GM18867 (cell line): Measurements from ENCODE around the gene MYCBP2.

ENCODE experiments used
- ATAC-seq: cut with Tn5 transposase; IDR thresholded peaks from one replicate; pipeline ENCODE4 v1.9.1; 2021; ENCODE audit warnings: mild to moderate bottlenecking, moderate library complexity; ENCODE audit not compliant: unreplicated experiment

Gene MYCBP2

DNA sequence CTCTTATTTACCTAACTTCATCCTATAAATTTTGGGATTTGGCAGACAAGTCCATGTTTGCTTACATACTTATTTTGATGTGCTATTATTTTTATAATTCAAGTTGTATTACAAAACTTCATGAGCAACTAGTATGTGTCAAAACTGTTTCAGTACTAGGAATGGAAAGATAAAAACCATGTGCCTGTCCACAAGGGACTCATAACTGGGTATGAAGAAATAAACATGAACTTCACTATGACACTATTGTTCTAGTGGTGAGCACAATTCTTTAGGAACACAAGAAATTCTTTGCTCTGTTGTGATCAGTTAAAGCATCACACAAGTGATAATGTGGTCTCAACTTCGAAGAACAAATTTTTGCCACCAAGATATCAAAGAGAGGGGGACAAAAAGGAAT, 202.5 kb downstream of the MYCBP2 start:
- no peak for ATAC-seq

DNA sequence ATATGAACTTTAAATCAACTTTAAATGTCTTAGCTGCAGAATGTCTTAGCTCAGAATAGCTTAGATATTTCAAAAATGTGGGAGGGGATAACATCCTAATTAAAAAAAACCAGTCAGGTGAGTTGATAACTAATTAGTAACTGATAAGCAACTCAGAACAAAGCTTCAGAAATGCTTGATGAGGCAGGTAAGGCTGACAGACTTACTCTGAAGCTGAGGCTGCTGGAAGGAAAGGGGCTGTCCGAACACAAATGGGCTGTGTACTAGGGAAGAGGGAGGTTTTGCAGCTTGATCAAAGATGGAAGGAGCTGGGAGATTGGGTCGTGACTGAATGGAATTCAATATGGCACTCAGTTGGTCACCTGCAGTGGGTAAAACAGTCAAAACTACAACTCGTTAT, 208.8 kb downstream of the MYCBP2 start:
- ATAC-seq: no peak

DNA sequence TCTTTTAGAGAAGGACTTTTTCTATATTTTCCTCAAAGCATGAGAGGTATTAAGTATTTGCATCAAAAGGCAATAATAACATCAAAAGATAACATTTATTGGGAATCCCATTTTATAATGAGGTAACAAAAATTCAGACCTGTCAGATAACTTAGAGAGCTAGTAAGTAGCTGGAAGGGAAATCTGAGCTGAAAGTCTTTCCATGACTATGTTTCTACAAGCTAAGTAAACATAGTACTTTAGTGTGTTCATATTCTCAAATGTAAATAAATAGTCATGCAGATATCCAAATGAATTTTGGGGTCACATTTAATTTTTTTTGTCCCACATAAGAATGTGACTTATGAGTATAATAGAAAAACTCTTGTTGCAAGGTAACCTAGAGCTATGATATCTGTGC, 212.6 kb downstream of the MYCBP2 start:
- ATAC-seq: no peak

DNA sequence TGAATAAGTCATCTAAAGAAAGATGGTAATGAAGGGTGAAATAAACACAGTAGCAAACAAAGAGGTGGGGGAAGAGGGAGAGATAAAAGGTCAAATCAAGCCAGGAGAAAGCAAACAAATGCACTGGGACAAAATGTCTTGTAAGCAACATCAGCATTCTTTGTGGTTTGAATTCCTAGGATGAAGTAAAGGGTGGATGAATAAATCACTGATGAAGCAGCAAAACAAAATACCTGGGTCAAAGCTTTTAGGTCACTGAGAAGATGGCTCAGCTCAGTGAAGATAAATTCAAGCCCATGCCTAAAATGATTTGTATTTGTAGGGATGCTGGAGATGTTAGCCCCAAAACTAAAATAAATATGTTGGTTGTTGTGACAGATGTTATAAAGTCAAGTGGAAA, 213.4 kb downstream of the MYCBP2 start:
- ATAC-seq: no peak

DNA sequence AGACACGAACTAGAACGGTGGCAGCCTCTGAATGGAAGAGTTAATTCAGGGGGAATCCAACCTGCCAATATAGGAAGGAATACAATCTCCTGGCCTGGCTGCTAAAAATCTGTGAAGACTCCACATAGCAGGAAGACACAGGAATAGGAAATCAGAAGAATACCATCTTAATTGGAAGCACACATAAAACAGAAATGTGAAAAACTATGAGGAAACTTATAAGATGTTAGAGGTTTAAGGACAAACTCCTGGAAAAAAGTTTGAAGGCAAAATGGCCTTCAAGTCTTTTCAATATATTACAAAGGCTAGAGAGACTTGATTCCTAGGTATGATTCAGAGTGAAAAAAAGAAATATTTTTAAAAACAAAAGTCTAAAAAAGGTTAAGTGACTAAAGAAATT, 221.8 kb downstream of the MYCBP2 start:
- no peak for ATAC-seq

DNA sequence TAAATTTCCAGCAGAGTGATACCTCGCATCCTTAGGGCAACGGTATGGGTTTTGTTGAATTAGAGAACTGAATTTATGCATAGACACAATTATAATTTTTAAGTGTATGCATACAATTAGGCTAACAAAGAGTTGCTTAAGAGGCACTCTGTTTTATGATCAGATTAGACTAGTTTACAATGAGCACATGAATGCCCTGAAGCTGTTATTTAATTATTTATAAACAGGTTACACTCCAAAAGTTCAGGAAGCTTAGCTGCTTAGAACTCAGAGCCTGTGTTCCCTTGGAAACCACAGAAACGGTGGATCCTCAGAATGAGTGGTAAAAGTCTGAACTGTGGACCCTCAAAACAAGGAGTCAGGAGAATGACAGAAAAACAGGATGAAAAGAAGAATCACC, 227.5 kb downstream of the MYCBP2 start:
- no peak for ATAC-seq

DNA sequence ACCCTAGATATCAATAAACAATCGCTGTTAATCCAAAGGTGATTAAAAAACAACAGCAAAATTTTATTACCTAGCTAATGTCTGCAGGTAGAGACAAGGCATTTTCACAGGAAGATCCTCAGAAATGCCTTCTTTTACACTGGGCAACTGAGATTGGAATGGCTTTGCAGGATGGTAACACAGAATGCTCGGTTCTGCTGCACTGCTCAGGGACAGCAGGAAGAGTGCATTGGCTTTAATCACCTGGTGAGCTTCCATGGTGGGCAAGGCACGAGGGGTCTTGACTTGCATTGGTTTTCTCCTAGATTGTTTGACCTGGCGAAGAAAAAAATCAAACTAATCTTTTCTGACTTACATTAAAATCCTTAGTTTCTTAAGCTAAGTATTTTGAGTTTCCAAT, 231.6 kb downstream of the MYCBP2 start:
- no peak for ATAC-seq

DNA sequence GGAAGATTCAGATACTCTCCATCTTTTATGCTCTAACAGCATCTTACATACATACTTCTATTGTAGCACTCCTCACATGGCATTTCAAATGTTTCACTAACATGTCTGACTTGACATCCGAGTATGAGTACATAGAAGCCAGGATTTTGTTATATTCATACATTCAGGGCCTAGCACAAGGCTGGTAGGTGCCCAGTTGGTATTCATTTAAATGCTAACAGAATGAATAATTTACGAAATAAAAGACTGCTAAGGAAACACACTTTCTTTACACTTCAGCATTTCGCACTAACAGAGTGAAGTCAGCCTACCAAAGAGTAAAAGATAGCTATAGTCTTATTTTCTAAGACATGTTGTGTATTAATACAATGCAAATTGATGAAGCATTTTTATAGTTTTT, 232.1 kb downstream of the MYCBP2 start:
- ATAC-seq: no peak

DNA sequence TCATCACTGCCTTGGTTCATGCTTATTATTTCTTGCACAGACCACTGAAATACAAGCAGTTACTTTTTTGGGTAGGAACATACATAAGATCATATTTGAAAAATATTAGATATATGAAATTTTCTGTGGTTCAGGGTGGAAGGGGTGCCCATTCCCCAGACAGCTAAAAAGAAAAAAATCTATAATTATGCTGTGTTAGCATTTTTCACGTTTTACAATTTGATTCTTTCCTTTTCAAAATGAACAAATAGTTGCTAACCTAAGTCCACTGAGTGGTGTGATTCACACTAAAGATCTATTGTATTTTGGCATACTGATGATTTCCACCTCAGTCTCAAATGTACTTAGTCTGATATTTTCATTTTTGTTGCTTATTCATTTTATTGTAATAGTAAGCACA, 233.2 kb downstream of the MYCBP2 start:
- ATAC-seq: no peak

DNA sequence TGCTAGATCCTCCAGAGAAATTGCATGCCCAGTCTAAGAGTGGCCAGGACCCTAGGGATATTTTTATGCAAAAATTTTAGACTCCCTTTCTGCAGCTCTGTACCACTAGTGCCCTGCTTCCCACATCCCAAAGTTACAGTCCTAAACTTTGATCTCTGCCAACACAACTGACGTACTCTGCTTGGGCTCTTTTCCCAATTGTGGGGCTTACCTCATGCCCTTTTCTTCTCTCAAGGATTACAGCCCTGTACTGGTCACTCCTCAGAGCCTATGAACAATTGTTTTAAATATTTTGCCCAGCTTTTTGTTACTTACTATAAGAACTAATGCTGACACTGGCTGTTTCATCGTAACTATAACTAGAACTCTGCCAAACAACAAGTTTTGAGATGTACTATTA, 242.1 kb downstream of the MYCBP2 start:
- no peak for ATAC-seq

DNA sequence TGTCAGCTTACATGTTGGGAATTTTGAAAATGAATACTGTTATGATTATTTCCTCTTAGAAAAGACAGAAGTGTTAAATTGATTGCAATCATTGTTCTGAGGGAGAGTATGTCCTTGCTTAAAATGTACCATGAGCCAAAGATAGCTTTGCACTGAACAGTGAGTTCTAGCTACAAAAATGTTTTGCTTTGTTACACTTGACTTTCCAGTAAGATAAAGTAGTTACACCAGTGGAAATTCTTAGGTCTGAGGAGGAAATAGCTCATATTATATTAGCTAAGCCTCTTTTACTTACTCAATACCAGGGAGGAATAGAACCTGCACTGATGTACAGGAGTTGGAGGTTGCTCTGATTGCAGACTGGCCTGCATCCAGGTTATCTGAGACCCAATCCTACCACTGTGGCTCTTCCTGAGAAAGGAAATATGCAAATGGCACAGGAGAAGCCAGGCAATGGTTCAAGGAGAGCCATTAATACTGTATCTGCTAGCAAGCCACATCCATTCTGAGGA, 246.9 kb downstream of the MYCBP2 start:
- ATAC-seq: no peak

DNA sequence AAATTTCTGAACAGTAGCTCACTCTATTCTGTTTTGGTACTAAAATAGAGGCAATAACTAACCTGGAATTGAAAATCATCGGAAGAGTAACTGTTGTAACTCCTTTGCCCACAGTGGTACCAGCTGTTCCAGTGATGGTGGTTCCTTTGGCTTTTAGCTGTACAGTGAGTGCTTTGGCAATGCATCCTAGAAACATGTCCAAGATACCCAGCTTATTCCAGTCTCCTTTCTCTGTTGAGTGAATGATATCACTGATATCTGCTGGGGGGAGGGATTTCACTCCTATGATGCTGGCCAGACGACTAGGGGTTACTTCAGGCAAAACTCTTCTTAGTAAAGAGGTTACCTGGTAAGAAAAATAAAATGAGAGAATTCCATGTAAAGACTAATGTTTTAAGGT, 259.4 kb downstream of the MYCBP2 start:
- no peak for ATAC-seq

DNA sequence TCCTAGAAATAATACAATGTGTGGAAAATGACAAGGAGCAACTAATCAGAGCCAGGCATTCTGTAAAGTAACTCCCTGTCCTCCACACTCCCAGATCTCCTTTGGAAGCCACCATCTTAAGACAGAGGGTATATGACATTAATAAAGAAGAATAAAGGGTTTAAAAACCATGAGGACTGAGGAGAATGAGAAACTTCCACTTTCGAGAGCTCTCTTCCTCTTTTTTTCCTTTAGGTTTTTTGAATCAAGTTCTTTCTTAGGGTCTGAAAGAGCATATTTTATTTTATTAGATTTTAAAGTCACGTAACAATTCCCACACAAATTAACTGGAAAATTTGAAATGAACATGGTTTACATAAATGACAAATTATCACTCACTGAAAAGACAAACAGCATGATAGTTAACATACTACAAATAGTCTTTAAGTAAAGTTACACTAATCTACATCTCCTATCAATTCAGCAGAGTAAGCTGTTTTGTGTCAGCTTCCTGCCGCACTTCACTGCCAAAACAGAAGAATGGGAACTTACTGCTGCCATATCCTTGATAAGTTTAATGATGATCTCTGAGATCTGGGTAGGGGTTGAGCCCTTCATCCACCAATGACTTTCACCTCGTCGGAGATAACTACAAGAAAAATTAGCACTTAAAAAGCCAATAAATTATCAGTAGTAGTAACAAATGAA, 261.3 kb downstream of the MYCBP2 start:
- no peak for ATAC-seq

DNA sequence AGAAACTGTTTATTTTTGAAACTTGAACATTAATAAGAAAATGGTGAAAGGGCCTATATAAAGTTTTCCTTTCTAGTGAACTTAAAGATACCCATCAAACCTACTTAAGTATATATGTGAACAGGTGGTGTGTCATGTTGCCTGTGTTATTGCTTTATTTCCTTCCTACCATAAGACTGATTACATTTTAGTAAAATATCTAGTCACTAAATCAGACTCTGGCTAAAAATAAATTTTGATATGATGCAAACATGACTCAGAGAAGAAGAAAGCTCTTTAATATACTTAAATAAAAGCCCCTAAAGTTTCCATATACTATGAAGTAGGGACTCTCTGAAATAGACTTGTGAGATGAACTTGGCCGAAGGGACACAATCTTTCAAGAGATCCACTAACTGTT, 264.8 kb downstream of the MYCBP2 start:
- ATAC-seq: no peak

DNA sequence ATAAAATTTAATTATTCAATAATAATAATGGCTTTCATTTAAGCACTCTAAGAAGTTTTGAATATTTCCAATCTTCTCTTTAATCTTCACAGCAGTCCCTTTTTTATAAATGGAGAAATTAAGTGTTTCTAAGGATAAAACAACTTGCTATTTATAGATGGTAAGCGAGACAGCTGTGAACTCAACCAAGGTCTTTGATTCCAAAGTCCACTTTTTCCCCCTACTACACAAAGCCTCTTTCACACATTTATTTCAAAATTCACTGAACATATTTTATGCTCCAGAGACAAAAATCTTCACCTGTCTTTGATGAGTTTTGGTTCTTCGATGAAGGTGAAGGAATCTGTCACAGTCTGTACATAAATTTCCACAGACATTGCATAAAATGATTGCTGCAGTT, 265.5 kb downstream of the MYCBP2 start:
- ATAC-seq: no peak

DNA sequence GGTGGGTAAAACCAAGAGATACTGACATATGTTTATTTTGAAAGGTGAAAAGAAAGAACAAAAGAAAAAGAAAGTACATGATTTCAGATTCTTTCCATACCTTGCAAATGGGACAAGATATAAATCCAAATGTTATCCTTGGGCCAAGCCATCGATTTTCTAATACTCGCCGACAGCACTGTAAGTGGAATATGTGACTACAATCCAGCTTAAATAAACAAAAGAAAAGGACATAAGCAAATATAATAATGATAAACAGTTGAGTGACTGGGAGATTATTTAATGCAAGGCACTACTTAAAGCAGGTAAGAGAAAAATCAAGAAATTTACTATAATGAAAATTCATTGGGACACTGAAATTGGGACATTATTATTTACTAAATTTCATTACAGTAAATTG, 270.0 kb downstream of the MYCBP2 start:
- no peak for ATAC-seq

DNA sequence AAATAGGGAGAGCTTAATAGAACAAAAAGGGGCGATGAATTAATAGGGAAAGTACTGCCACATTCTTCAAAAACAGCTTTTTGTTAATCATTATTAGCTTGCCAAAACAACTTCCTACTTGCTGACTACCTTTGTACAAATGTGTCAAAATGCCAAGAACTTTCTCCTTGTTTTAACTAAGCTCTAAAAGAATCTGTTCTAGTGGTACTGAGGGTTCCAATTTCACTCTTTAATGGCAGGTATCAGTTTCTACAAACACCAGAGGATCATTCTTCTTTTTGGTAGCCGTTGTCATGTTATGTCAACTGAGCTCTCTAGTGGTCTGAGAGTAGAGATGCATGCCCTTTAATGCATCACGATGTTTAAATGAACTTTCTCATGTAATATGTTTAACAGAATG, 270.5 kb downstream of the MYCBP2 start:
- no peak for ATAC-seq

DNA sequence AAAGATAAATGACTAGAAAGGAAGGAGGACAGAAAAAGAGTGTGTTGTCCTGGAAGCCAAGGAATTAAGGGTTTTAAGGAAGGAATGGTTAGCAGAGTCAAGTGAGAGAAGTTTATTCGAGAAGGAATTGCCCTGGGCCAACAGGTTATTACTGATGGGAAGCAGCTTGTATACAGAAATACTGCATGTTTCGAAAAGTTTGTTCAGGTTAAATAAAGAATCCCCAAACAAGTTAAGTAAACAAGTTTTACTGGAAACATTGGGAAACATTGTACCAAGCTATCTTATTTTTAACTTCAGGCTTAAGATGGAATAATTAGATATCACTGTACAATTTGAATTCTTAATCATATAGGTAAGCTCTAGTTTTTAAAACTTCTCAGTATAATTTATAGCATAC, 271.7 kb downstream of the MYCBP2 start:
- ATAC-seq: no peak

DNA sequence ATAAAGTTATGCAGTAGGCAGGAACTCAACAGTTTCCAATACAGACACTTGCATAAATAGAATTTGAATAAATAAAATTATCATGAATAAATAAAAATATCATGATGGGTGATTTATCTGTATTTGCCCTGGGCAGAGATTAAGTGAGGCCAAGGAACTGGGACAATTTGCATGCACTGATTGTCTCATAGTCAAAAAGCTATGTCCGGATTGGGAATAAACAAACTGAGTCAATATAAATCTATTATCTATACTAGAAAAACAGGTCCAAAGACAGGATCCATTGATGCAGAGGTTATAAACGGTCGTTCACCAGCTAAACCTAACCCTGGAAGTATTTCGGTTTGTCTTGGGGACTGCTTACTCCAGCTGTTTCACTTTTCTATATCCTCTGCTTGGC, 273.7 kb downstream of the MYCBP2 start:
- ATAC-seq: no peak

DNA sequence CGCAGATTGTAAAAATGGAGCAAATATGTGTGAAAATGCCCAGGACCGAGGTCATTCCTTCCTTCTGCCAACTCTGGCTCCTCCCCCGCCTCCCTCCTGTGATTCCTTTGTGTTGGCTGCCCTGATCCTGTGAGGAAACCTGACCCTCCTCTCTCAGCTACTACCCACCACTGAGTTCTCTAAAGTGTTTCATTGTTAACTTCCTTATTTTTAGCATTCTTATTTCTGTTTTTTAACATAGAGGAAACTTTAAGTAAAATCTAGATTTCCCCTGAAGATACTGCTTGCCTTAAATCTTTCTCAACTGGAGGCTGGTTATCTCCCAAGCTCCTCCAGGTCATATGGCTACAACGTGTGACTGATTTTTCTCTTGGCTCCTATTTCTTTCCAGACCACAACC, 278.2 kb downstream of the MYCBP2 start:
- ATAC-seq: no peak

DNA sequence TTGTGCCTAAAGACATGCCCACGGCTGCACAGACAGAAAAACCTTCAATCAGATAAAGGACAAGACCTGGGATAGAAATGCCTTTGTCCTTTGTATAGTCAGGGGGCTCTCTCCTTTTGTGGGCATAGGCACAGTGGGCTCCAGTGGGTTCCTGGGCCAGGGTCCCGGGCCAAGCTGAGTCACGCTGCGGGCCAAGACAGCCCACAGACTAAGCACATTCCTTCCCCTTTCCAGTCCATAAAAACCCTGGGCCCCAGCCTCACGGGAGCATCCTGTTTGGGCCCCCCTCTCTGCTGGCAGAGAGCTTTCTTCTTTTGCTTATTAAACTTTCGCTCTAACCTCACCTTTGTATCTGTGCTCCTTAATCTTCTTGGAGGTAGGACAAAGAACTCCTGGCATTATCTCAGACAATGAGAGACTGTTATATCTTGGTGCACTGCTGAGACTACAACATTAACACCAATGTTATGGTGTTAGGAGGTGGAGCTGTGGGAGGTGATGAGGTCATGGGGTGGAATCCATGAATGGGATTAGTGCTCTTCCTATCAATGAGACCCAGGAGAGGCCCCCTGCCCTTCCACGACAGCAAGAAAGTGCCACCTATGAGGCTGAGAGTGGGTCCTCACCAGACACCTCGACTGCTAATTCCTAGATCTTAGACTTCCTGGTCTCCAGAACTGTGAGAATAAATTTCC, 279.1 kb downstream of the MYCBP2 start:
- no peak for ATAC-seq

DNA sequence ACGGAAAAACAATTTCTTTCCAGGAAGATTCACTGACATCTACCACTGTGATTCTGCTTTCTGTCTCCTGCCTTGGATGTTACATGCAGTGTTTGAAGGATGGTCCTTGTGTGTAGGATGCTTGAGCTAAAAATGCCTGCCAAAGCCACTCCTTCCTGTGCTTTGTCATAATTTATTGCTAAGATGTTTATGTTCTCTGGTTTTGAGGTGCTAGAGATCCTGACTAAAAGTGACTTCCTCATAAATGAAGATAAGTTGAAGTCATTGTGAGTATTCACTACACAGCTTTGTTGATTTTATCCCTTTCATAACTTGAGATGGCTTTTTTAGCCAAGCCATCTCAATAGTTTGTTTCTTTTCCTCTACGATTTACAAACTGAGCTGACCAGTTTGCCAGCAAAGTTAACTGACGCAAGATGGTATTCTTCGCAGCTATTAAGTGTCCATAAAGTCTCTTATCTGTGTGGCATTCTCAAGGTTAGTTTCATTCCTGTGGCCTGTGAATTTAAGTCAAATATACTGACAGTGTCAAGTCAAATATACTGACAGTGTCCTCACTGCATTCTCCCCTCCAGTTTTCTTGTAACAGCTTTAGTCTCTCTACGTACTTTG, 284.2 kb downstream of the MYCBP2 start:
- ATAC-seq: no peak
